ENCODE results near the gene AFMID. TPM values are rescaled to one million over a fixed set of nuclear protein-coding genes. Genes with fewer than 3 reads are reported as not detected.

Gene AFMID
- total and polyA plus RNA-seq, 2 of the 13 experiments (the other 11 are each of a cell fraction or from before 2014, with no cell fraction given): 249 to 270 TPM

DNA sequence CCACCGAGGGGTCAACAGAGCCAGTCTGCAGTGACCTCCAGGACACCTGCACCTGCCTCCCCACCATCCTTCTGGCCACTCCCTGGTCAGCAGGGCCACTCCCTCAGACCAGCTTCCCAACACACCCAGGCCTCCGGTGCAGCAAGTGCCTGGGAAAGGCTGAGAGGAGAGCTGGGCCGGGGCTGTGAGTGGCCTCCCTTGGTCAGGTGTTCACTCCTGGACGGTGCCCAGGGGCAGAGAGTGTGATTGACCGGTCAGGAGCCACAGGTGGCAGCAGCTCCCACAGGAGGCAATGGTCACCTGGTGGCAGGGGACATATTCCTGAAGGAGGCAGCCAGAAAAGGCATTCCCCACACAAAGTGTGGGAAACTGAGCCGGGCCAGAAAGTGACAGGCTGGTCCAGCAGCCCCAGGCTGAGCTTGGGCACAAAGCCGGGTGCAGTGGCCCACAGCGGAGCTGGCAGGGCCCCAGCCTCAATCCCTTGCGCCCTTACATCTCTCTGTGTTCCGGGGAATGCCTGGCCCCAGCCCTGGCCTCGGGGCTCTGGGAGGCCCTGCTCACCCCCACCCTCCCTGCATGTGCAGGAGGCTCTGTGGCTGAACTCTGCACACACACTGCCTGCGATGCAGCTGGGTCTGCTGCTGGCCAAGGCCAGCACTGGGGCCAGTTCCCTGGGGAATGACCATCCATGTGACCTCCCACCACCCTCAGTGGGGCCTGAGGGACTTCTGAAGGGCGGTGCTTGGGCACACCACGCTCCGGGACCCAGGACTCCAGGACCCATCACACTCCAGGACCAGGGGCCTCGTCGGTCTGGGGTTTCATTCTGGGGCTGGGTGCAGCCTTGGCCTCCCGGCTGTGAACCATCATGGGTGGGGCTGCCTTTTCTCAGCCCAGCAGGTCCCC, 42.2 kb upstream of the AFMID start (continued):
- TF ChIP-seq ZNF703 (CRISPR knock-in tag; IDR thresholded peaks at IDR 0.05; ENCODE audit: borderline replicate concordance) (no peak), NCOR1 (IDR thresholded peaks at IDR 0.05; ENCODE audit: borderline replicate concordance, low read length) (no peak), FOXA1 (IDR thresholded peaks at IDR 0.05) (no peak), FOXA1 (CRISPR knock-in tag; IDR thresholded peaks at IDR 0.05) (0 out of 2 replicates have a peak, but pooled peaks have one; percentile 5), SP5 (CRISPR knock-in tag; IDR thresholded peaks at IDR 0.05; ENCODE audit: borderline replicate concordance, low read depth) (peak; percentile 56; the same call in 1 of the 2 replicates), ZNF878 (CRISPR knock-in tag; IDR thresholded peaks at IDR 0.05) (0 out of 2 replicates have a peak, but pooled peaks have one; percentile 30), ZNF235 (CRISPR knock-in tag; IDR thresholded peaks at IDR 0.05; ENCODE audit: borderline replicate concordance) (peak; percentile 95), HNF4G (IDR thresholded peaks at IDR 0.05; ENCODE audit: borderline replicate concordance, low read depth, low read length) (no peak), HNF4G (CRISPR knock-in tag; IDR thresholded peaks at IDR 0.05; ENCODE audit: borderline replicate concordance, low read depth) (peak; percentile 77; the same call in 1 of the 2 replicates), MED1 (CRISPR knock-in tag; IDR thresholded peaks at IDR 0.05) (peak; percentile 84), PAF1 (CRISPR knock-in tag; IDR thresholded peaks at IDR 0.05) (no peak), NCOA1 (CRISPR knock-in tag; IDR thresholded peaks at IDR 0.05) (no peak), JUNB (CRISPR knock-in tag; IDR thresholded peaks at IDR 0.05; ENCODE audit: borderline replicate concordance) (no peak), ZNF138 (CRISPR knock-in tag; IDR thresholded peaks at IDR 0.05; ENCODE audit: low read depth) (no peak), AKAP8 (CRISPR knock-in tag; IDR thresholded peaks at IDR 0.05) (no peak; the same call in 1 of the 2 replicates), ZC3H13 (CRISPR knock-in tag; IDR thresholded peaks at IDR 0.05) (peak; percentile 89; the same call in 1 of the 2 replicates), ELF1 (CRISPR knock-in tag; IDR thresholded peaks at IDR 0.05) (0 out of 2 replicates have a peak, but pooled peaks have one; percentile 11), ZNF253 (CRISPR knock-in tag; IDR thresholded peaks at IDR 0.05; ENCODE audit: borderline replicate concordance) (no peak)
- TF ChIP-seq, protein P1, sequence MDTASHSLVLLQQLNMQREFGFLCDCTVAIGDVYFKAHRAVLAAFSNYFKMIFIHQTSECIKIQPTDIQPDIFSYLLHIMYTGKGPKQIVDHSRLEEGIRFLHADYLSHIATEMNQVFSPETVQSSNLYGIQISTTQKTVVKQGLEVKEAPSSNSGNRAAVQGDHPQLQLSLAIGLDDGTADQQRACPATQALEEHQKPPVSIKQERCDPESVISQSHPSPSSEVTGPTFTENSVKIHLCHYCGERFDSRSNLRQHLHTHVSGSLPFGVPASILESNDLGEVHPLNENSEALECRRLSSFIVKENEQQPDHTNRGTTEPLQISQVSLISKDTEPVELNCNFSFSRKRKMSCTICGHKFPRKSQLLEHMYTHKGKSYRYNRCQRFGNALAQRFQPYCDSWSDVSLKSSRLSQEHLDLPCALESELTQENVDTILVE (CRISPR knock-in tag; IDR thresholded peaks at IDR 0.05): peak; percentile 72; the same call in 1 of the 2 replicates
- TF ChIP-seq, protein P2, sequence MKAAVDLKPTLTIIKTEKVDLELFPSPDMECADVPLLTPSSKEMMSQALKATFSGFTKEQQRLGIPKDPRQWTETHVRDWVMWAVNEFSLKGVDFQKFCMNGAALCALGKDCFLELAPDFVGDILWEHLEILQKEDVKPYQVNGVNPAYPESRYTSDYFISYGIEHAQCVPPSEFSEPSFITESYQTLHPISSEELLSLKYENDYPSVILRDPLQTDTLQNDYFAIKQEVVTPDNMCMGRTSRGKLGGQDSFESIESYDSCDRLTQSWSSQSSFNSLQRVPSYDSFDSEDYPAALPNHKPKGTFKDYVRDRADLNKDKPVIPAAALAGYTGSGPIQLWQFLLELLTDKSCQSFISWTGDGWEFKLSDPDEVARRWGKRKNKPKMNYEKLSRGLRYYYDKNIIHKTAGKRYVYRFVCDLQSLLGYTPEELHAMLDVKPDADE (CRISPR knock-in tag; IDR thresholded peaks at IDR 0.05): no peak
- TF ChIP-seq, protein P3, sequence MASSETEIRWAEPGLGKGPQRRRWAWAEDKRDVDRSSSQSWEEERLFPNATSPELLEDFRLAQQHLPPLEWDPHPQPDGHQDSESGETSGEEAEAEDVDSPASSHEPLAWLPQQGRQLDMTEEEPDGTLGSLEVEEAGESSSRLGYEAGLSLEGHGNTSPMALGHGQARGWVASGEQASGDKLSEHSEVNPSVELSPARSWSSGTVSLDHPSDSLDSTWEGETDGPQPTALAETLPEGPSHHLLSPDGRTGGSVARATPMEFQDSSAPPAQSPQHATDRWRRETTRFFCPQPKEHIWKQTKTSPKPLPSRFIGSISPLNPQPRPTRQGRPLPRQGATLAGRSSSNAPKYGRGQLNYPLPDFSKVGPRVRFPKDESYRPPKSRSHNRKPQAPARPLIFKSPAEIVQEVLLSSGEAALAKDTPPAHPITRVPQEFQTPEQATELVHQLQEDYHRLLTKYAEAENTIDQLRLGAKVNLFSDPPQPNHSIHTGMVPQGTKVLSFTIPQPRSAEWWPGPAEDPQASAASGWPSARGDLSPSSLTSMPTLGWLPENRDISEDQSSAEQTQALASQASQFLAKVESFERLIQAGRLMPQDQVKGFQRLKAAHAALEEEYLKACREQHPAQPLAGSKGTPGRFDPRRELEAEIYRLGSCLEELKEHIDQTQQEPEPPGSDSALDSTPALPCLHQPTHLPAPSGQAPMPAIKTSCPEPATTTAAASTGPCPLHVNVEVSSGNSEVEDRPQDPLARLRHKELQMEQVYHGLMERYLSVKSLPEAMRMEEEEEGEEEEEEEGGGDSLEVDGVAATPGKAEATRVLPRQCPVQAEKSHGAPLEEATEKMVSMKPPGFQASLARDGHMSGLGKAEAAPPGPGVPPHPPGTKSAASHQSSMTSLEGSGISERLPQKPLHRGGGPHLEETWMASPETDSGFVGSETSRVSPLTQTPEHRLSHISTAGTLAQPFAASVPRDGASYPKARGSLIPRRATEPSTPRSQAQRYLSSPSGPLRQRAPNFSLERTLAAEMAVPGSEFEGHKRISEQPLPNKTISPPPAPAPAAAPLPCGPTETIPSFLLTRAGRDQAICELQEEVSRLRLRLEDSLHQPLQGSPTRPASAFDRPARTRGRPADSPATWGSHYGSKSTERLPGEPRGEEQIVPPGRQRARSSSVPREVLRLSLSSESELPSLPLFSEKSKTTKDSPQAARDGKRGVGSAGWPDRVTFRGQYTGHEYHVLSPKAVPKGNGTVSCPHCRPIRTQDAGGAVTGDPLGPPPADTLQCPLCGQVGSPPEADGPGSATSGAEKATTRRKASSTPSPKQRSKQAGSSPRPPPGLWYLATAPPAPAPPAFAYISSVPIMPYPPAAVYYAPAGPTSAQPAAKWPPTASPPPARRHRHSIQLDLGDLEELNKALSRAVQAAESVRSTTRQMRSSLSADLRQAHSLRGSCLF (CRISPR knock-in tag; IDR thresholded peaks at IDR 0.05; ENCODE audit: borderline replicate concordance): 0 out of 2 replicates have a peak, but pooled peaks have one; percentile 64

Measured in HepG2 (cell line).